ENCODE results near the gene DNASE1.
"Not testable (repeated sequence)": the region's sequence is repeated elsewhere in the genome, so short reads cannot be mapped to it uniquely, and the experiment has no call there.

DNASE1 gene, protein sequence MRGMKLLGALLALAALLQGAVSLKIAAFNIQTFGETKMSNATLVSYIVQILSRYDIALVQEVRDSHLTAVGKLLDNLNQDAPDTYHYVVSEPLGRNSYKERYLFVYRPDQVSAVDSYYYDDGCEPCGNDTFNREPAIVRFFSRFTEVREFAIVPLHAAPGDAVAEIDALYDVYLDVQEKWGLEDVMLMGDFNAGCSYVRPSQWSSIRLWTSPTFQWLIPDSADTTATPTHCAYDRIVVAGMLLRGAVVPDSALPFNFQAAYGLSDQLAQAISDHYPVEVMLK

GRCh38 chr16:3654249-3654991 lies at the start of gene DNASE1:
Gene DNASE1, plus strand, starts transcription at chr16:3654691. Its CDS starts 683 bp downstream, at chr16:3655374.
- peak; percentile 77 for DNase-seq

GRCh38 chr16:3606441-3606840 lies 48.0 kb upstream of the DNASE1 start:
- DNase-seq = no peak

DNA sequence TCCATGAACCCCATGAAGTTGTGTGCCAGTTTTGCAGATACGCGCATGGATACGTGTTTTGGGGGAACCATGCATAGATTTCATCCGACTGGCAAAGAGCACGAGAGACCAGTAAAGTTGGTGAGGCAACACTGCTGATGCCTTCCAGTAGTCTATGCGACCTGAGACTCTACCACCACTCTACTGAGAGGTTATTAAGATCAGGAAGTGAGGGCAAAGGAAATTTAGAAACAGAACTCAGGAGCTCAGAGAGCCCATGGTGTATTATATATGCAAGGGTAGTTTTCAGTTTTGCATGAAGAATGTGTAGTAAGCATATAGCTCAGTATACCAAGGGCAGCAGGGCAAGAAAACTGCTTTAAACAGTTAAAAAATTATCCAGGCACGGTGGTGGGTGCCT lies 47.3 kb upstream of the DNASE1 start:
- DNase-seq = no peak

DNA sequence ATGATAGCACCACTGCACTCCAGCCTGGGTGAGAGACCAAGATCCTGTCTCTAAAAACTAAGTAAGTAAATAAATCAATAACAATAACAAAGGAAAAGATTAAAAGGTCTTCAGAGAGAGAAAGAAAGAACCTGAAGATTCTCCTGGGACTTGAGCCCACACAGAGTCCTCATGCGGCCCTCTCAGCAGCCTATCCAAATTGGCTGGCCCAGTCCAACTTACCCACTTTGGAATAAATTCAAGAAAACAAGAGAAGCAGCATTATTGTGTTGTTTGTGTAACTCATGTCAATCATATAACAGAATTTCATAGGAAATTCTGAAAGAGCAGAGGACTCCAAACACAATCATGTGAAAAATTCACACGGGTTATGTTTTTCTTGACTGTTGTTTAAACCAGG lies 46.9 kb upstream of the DNASE1 start:
- no peak for DNase-seq

DNA sequence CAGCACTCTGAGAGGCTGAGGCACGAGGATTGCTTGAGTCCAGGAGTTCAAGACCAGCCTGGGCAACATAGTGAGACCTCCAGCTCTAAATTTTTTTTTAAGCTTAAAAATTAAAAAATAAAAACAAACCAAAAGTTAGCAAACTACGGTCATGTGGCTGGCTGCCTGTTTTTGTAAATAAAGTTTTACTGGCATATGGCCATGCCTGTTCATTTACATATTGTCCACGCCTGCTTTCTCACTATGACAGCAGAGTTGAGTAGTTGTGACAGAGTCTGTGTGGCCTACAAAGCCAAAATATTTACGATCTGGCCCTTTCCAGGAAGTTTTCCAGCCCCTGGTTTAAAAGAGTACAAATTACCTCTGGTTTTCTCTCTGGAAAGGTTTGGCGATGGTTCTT lies 46.4 kb upstream of the DNASE1 start:
- no peak for DNase-seq

GRCh38 chr16:3608976-3609375 lies 45.5 kb upstream of the DNASE1 start:
- not testable (repeated sequence) for DNase-seq

- peak; percentile 25 for DNase-seq
Observed at GRCh38 chr16:3609895-3610697, 44.4 kb upstream of the DNASE1 start.

- DNase-seq = peak; percentile 11
Observed at GRCh38 chr16:3610698-3611145, 43.8 kb upstream of the DNASE1 start.

GRCh38 chr16:3611146-3611975 lies 43.1 kb upstream of the DNASE1 start, which contains the start of gene SLX4:
Gene SLX4, minus strand, starts transcription at chr16:3611606. Its CDS starts 2,642 bp downstream, at chr16:3608964.
- peak; percentile 91 for DNase-seq

- DNase-seq = no peak
Observed at GRCh38 chr16:3612510-3613466, 41.7 kb upstream of the DNASE1 start.

- DNase-seq = peak; percentile 34
Observed at GRCh38 chr16:3618769-3619141, 35.7 kb upstream of the DNASE1 start.

GRCh38 chr16:3623642-3624041 lies 30.8 kb upstream of the DNASE1 start:
- DNase-seq = no peak

DNA sequence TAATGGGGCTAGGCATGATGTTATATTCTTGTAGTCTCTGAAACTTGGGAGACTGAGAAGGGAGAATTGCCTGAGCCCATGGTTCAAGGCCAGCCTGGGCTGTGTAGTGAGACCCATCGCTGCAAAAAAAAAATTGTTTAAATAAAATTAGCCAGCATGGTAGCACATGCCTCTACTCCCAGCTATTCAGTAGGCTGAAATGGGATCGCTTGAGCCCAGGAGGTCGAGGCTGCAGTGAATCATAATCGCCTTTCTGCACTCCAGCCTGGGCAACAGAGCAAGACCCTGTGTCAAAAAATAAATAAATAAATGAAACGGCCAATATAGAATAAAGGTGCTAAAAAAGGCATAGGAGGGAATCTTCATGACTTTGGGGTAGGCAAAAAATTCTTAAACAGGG lies 29.2 kb upstream of the DNASE1 start:
- DNase-seq = no peak

- DNase-seq = peak; percentile 58
Observed at GRCh38 chr16:3625911-3626732, 28.4 kb upstream of the DNASE1 start.

DNA sequence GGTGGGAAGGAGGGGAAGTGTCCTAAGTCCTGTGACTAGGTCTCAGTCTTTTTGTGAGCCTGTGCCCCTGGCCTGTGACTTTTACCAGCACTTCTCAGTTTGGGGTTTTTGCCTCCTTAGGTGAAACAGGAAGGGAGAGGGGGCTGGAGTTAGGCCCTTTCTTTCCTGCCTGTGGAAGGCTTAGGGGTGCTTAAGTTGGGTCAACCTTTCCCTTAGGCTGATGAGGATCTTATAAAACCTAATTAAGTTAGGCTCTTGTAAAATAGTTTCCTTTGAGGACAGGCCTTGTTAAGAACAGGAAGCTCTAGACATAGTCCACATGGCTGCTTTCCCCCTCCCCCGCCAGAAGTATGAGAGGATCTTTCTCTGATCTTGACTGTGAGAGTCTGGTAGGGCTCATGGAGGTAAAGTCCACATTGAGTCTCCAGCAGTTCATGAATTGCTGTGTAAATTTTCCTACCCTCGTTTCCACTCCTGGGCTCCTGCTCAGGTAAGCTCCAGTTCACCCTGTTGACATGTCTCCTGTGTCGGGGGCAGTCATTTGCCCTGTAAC lies 17.0 kb upstream of the DNASE1 start:
- DNase-seq = no peak

GRCh38 chr16:3638916-3639644 lies 15.4 kb upstream of the DNASE1 start:
- DNase-seq = no peak

GRCh38 chr16:3640207-3640606 lies 14.3 kb upstream of the DNASE1 start:
- no peak for DNase-seq

- no peak for DNase-seq
Observed at GRCh38 chr16:3640632-3641501, 13.6 kb upstream of the DNASE1 start.
